Renal cortex interstitium (tissue), 3 donors: ENCODE results near the gene E2F2. TPM values are rescaled to one million over a fixed set of nuclear protein-coding genes. Genes with fewer than 3 reads are reported as not detected.

Experiments used
- polyA plus RNA-seq, 3 donors: library from polyadenylated mRNA; unstranded; fragments of 120-200 nt; gene quantifications; one replicate each; pipeline ENCODE4 v1.2.1, GENCODE V29; 2013; ENCODE audit not compliant: insufficient read length in 3 of 3

E2F2 gene
- polyA plus RNA-seq, 3 donors, result 4.6 to 5.4 (median 5.2) TPM

Other genes with a start within 250 kb of the E2F2 start
- 100 to 1,000 TPM; 232 to 297 (median 260) TPM for gene HNRNPR, start 186.9 kb downstream of the E2F2 start, polyA plus RNA-seq
- 10 to 100 TPM; 33.2 to 41.3 (median 35.8) TPM for gene ZNF436, start 161.4 kb downstream of the E2F2 start, polyA plus RNA-seq
- gene TCEA3, start 106.5 kb downstream of the E2F2 start, polyA plus RNA-seq, result 10 to 100 TPM; 45.8 to 62.9 (median 49.2) TPM
- gene ASAP3, start 47.1 kb downstream of the E2F2 start, polyA plus RNA-seq, result 10 to 100 TPM; 33.8 to 36.1 (median 34.8) TPM
- gene ID3, start 28.3 kb upstream of the E2F2 start, polyA plus RNA-seq, result 100 to 1,000 TPM; 277 to 365 (median 359) TPM
- gene RPL11, start 160.6 kb upstream of the E2F2 start, polyA plus RNA-seq, result 1,000 to 10,000 TPM; 2,131 to 2,732 (median 2,597) TPM
- gene ELOA, start 212.2 kb upstream of the E2F2 start, polyA plus RNA-seq, result 10 to 100 TPM; 34.5 to 36.2 (median 35.9) TPM
- gene PITHD1, start 247.2 kb upstream of the E2F2 start, polyA plus RNA-seq, result 10 to 100 TPM; 59.3 to 65.1 (median 59.9) TPM